ENCODE data around the gene IRF2BP2.
"Not testable (repeated sequence)": the region's sequence is repeated elsewhere in the genome, so short reads cannot be mapped to it uniquely, and the experiment has no call there.

Gene IRF2BP2

GRCh38 chr1:234600418-234601281 is 9.3 kb downstream of the IRF2BP2 start:
- no peak for ATAC-seq

- ATAC-seq = peak; percentile 70 to 80
These were observed 10.2 kb downstream of the IRF2BP2 start for GRCh38 chr1:234599617-234600417.

GRCh38 chr1:234598974-234599616 is 10.9 kb downstream of the IRF2BP2 start:
- ATAC-seq = no peak

DNA sequence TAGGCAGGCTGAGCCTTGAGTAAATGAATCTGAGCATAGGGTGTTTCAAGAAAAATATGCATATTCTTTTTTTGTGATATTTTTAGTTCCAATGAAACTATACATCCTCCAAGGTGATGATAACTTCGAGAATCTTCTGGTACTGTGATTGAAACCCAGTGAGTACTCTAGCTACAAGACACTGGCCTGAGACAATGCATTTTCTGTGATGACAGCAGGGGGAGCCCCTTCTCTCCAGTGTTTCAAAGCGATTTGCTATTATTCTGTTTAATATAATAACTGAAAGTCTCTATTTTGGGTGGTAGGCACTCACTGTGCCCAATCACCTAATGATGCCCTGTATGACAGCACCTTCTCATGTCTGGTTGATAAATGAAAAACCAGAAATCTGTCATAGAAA is 12.1 kb downstream of the IRF2BP2 start:
- peak; percentile 33 to 50 for ATAC-seq

DNA sequence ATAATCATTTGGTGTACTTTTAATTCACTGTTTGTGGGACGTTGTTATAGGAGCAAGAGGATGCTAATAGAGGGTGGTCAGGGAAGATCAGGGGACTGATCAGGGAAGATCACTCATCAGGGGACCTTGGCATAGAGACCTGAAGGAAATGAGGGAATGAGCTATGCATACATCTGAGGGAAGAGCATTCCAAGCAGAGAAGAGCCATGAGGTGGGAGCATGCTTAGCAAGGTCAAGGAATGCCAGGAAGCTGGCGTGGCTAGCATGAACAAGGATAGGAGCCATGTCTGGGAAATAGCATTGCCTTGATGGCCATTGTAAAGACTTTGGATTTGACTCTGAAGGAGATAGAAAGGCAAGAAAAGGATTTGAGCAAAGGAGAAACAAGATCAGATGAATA is 14.1 kb downstream of the IRF2BP2 start:
- no peak for ATAC-seq

GRCh38 chr1:234594575-234594974 is 15.4 kb downstream of the IRF2BP2 start:
- ATAC-seq = not testable (repeated sequence)

- ATAC-seq = no peak
These were observed 16.0 kb downstream of the IRF2BP2 start for GRCh38 chr1:234593771-234594504.

GRCh38 chr1:234593109-234593508 is 16.9 kb downstream of the IRF2BP2 start:
- no peak for ATAC-seq

GRCh38 chr1:234592240-234592639 is 17.7 kb downstream of the IRF2BP2 start:
- ATAC-seq = no peak

GRCh38 chr1:234591131-234591530 is 18.8 kb downstream of the IRF2BP2 start:
- no peak for ATAC-seq

- ATAC-seq = no peak
These were observed 19.9 kb downstream of the IRF2BP2 start for GRCh38 chr1:234589854-234590620.

DNA sequence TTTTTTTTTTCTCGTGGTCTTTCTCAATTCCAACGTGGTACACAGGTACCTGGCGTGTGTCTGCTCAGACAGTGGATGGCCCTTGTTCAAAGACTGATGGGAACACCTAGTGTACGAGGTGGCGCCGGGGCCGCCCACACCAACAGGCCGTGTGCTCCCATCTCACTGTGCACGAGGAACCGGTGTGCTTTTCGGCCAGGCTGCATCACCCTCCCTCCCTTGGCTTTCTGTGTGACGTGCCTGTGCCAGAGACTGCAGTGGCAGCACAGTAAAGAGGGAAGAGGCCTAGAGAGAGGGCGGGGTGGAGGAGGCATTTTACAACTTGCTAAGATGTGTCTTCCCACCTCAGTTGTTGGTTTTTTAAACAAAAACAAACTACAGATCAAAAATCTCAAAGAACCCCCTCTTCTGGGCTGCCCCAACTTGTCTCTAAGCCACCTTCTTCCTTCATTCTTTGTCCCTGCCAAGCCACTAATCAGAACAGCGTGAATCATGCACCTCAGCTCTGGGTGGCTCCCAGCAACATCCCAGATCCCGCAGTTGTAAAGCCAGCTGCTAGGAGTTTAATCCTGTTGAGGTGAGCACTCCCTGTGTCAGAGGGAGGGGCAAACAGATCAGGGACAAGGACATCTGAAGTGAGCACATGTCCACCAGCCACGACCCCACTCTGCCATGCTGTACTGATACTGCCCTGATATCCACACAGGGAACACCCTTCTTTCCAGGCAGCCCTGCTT is 20.7 kb downstream of the IRF2BP2 start:
- no peak for ATAC-seq

GRCh38 chr1:234588386-234588785 is 21.6 kb downstream of the IRF2BP2 start:
- no peak for ATAC-seq

- ATAC-seq = no peak
These were observed 23.0 kb downstream of the IRF2BP2 start for GRCh38 chr1:234586892-234587485.

DNA sequence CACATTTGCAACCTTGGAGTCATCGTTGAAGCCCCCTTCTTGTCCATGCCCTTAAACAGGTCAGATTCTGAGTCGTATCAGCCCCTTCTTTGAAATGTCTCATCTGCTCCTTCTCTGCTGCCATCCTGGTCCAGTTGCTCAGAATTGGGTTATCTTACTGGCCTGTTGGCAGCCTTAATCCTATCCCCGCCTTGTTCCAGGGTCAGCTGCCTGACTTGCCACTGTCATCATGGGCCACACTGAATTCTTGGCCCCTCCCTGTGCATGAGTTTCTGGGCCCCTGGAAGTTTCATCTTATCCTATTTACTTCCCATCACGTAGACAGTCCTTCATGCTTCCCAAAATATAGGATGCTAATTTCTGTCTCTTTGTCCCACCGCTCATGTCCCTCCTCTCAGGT is 23.7 kb downstream of the IRF2BP2 start:
- no peak for ATAC-seq

- no peak for ATAC-seq
These were observed 24.5 kb downstream of the IRF2BP2 start for GRCh38 chr1:234585330-234586055.

DNA sequence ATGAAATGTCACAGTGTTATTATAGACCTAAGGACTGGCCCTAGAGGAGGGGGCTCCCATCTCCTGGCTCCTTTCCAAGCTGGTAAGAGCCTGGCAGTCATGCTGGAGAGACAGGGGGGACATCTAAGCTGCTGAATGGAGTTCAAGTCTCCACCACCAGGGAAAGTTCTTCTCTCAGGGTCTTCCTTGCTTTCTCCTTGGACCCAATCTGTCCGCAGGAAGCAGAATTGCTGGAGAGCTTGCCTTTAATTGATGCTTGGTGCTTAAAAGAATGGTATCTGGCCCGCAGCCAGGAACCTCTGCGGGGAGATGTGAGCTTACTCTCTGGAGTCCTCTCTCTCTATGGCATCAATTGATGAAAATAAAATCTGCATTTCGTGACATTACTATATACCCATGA is 25.1 kb downstream of the IRF2BP2 start:
- ATAC-seq = no peak

- ATAC-seq = no peak
These were observed 25.6 kb downstream of the IRF2BP2 start for GRCh38 chr1:234584420-234584805.

DNA sequence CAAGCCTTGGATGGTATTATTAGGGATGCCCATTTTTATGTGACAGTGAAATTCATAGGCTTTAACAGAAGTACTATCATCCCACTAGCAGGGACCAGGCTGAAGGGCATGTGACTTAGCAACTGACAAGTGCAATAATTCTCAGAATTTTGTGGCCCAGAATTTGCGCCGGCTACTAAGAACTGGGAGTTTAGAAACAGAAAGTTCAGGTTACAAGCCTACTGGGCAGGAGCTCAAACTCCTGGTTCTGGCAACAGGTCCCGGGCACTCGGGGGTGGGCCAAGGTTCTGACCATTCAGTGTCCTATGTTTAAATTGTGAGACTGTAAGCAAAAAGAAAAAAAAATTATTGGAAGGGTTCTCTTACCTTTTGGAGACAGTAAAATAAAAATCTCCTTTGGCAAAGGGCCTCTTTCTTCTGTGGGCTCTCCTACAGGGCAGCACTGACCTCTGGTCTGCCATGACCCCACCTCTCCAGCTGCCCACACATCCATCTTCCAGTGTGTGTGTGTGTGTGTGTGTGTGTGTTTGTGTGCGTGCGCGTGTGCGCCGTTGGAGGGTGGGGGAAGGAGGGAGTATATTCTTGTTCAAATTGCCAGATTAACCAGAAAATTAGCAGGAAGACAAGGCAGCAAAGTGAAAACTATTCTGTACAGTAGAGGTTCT is 26.1 kb downstream of the IRF2BP2 start:
- no peak for ATAC-seq

Measured in activated CD4-positive, CD25-positive, alpha-beta regulatory T cell treated with anti-CD3 and anti-CD28 coated beads, Interleukin-2, amount 50 U/mL, for 24 hours (primary cell).